GM19455 (cell line): ENCODE measurements around the gene RNF213.
"Not testable (repeated sequence)": the region's sequence is repeated elsewhere in the genome, so short reads cannot be mapped to it uniquely, and the experiment has no call there.

Experiments used
- ATAC-seq: cut with Tn5 transposase; IDR thresholded peaks from one replicate; pipeline ENCODE4 v1.9.1; 2021; ENCODE audit not compliant: unreplicated experiment

Gene RNF213

GRCh38 chr17:80316927-80317705 is 56.5 kb downstream of the RNF213 start:
- no peak for ATAC-seq

GRCh38 chr17:80317706-80317980 is 57.0 kb downstream of the RNF213 start:
- ATAC-seq: no peak

- no peak for ATAC-seq
Observed at GRCh38 chr17:80318166-80318565, 57.5 kb downstream of the RNF213 start.

DNA sequence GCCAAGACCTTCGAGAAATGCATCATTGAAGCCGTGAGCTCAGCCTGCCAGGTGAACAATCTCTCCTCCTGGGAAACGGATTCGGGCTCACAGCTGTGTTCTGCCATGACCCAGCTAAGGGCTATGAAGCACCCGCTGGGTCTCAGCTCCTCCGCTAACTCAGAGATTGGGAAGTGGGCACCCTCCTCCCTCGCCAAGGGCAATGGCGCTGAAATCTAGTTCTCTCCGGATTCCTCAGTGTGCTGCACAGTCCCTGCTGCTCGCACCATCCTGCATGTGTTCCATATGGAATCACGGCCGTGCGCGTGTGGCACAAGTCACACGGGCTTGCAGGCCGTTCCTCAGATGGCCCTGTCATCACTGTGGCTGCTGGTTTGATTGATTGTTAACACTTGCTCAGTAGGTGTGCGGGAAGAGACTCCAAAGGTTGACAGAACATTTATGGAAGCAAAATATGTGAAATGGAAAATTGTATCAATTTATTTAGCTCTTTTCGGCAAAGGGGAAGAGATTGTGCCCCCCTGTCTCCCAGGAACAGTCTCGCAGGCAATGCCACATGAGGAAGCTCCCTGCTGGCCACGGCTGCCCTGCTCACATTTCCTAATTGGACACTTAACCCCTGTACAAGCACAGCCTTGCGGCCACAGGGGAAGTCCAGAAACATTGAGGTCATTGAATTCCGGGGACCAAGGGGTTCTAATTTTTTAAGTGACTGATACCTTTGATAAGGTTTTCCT is 58.8 kb downstream of the RNF213 start:
- no peak for ATAC-seq

DNA sequence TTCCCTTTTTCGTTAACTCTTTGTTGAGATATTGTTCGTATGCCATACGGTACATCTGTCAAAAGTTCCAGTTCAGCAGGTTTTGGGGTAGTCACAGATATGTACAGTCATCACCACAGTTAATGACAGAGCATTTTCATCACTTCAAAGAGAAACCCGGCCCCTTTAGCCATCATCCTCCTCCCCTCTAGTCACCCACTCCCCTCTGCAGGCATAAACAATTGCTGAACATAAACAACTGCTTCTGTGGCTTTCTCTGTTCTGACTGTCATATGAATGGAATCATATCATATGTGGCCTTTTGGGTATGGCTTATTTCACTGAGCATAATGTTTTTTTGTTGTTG is 59.3 kb downstream of the RNF213 start:
- no peak for ATAC-seq

DNA sequence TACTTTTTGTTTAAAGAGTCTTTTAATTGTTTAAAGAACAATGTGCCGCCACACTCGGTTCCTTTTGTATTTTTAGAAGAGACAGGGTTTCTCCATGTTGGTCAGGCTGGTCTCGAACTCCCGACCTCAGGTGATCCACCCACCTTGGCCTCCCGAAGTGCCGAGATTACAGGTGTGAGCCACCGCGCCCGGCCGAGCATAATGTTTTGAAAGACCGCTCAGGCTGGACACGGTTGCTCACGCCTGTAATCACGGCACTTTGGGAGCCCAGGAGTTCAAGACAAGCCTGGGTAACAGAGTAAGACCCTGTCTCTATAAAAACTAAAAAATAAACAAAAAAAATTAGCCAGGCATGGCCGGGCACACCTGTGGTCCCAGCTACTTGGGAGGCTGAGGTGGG is 59.8 kb downstream of the RNF213 start:
- ATAC-seq: no peak

- no peak for ATAC-seq
Observed at GRCh38 chr17:80322864-80323263, 62.2 kb downstream of the RNF213 start.

DNA sequence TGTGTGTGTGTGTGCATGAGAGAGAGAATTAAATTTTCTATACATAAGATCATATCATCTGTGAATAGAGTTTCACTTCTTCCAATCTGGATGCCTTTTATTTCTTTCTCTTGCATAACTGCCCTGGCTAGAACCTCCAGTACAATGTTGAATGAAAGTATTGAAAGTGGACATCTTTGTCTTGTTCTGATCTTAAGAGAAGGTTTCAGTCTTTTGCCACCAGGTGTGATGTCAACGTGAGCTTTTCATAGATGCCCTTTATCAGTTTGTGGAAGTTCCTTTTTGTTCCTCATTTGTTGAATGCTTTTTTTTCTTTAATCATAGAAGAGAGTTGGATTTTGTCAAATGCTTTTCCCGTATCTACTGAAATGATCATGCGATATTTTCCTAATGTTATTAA is 63.3 kb downstream of the RNF213 start:
- ATAC-seq: no peak

GRCh38 chr17:80327518-80327917 is 66.9 kb downstream of the RNF213 start:
- ATAC-seq: no peak

GRCh38 chr17:80328634-80329380 is 68.2 kb downstream of the RNF213 start:
- no peak for ATAC-seq

GRCh38 chr17:80329421-80329820 is 68.8 kb downstream of the RNF213 start:
- not testable (repeated sequence) for ATAC-seq

- ATAC-seq: no peak
Observed at GRCh38 chr17:80330276-80330675, 69.6 kb downstream of the RNF213 start.

GRCh38 chr17:80330938-80331337 is 70.3 kb downstream of the RNF213 start:
- not testable (repeated sequence) for ATAC-seq

- ATAC-seq: no peak
Observed at GRCh38 chr17:80331820-80332219, 71.2 kb downstream of the RNF213 start.

- no peak for ATAC-seq
Observed at GRCh38 chr17:80337195-80337895, 76.7 kb downstream of the RNF213 start.

- no peak for ATAC-seq
Observed at GRCh38 chr17:80339118-80339517, 78.5 kb downstream of the RNF213 start.

DNA sequence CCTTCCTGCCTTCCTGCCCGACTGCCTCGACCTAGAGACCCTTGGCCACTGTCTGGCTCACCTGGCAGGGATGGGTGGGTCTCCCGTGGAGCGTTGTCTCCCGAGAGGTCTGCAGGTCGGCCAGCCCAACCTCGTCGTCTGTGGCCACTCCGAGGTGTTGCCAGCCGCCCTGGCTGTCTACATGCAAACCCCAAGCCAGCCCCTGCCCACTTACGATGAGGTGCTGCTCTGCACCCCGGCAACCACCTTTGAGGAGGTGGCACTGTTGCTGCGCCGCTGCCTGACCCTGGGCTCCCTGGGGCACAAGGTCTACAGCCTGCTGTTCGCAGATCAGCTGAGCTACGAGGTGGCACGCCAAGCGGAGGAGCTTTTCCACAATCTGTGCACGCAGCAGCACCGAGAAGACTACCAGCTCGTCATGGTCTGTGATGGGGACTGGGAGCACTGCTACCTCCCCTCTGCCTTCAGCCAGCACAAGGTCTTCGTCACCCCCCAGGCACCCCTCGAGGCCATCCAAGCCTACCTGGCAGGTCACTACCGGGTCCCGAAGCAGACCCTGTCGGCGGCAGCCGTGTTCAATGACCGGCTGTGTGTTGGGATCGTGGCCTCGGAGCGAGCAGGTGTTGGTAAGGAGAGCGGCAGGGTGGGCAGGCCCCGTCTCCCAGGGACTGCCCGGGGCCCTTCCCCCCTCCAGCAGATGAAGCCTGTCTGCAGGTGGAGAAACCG is 79.2 kb downstream of the RNF213 start:
- no peak for ATAC-seq

DNA sequence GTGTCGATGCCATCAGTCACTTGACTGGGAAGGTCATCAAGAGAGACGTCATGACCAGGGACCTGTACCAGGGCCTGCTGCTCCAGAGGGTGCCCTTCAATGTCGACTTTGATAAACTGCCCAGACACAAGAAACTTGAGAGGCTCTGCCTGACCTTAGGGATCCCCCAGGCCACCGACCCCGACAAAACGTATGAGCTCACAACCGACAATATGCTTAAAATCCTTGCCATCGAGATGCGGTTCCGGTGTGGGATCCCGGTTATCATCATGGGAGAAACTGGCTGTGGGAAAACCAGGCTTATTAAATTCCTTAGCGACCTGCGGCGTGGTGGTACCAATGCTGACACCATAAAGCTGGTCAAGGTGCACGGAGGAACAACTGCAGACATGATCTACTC is 84.7 kb downstream of the RNF213 start:
- no peak for ATAC-seq

GRCh38 chr17:80345841-80346497 is 85.3 kb downstream of the RNF213 start:
- ATAC-seq: no peak
